HG03571 (cell line): ENCODE measurements around the gene MIGA1.
"Not testable (repeated sequence)": the region's sequence is repeated elsewhere in the genome, so short reads cannot be mapped to it uniquely, and the experiment has no call there.

Experiments used
- ATAC-seq: cut with Tn5 transposase; IDR thresholded peaks from one replicate; pipeline ENCODE4 v1.9.1; 2021; ENCODE audit not compliant: unreplicated experiment

Gene MIGA1

GRCh38 chr1:77906019-77906545, 126.6 kb downstream of the MIGA1 start:
- ATAC-seq, result no peak

- no peak for ATAC-seq
Observed at GRCh38 chr1:77906624-77907023, 127.2 kb downstream of the MIGA1 start.

GRCh38 chr1:77910116-77910515, 130.7 kb downstream of the MIGA1 start:
- ATAC-seq, result no peak

GRCh38 chr1:77918918-77919317, 139.5 kb downstream of the MIGA1 start:
- not testable (repeated sequence) for ATAC-seq

GRCh38 chr1:77925518-77925917, 146.1 kb downstream of the MIGA1 start:
- no peak for ATAC-seq

DNA sequence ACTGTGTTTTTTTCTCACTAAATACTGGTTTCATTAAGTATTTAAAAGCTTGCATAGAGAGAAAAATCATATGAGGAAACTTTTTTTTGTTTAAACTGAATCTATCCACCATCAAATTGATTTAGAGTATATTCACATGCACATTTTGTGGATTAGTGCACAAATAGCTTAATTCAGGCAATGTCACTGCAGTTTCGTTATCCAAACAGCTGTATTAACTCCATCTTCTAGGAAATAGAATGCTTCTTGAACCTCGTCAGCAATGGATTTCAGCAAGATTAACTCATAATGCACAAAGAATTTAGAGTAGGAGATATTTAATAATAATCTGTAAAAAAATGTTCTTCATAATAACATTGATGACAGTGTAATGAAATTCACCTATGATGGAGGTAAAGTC, 146.5 kb downstream of the MIGA1 start:
- no peak for ATAC-seq

DNA sequence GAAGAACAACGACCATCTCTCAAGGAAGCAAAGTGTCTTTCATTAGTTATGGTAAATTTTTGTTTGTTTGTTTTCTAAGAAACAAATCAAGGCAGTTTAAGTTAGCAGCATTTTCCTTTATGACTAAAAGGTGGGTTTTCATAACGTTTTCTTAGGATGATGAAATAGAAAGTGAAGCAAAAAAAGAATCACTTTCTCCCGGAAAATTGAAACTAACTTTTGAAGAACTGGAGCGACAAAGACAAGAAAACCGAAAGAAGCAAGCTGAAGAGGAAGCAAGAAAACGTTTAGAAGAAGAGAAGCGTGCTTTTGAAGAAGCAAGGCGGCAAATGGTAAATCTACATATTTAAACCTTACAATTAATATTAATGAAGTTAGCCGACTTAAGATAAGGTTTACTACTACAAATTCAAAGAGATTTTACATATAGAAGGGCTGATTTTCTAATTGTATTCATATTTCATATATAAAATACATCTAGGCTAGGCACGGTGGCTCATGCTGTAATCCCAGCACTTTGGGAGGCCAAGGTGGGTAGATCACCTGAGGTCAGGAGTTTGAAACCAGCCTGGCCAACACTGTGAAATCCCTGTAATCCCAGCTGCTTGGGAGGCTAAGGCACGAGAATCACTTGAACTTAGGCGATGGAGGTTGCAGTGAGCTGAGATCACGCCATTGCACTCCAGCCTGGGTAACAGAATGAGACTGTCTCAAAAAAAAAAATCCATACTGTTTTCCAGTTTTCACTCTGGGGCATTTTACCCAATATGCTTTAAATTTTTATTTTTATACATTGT, 147.3 kb downstream of the MIGA1 start:
- no peak for ATAC-seq

- no peak for ATAC-seq
Observed at GRCh38 chr1:77927414-77927813, 148.0 kb downstream of the MIGA1 start.
